Measurements from ENCODE around the gene CDK14.

The CDK14 gene

DNA sequence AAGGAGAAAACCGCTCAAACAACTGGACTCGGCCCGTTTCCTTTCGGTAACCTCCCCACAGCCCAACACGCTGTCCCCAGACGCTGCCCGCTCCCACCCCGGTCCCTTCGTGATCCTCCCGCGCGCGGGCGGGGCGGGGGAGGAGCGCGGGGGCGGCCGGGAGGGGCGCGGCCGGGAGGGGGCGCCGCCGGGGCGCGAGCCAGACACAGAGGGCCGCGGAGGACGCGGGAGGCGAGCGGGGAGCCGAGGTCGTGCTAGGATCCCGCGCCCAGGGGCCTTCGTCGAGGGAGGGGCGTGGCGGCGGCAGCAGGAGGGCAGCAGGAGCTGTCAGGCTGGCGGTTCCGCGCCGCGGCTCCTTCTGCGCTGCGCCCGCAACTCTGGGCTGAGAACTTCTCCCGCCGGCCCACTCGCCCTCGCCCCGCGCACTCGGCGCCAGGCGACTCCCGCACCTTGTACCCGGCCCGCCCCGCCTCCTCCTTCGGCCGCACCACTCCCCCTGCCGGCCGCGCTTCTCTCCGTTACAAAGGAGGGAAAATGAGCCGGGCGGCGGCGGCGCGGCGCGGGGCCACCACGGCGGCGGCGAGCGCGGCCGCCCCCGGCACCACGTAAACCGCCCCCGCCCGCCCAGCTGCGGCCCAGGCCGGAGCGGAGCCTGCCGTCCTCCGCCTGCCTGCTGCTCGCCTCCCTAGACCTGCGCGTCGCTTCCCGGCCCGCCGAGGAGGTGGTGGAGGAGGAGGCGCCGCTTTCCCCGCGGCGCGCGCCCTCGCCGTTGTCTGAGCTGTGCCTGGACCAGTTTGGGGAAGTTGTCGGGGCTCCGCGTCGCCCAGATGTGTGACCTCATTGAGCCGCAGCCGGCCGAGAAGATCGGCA, at the start of gene CDK14:
CDK14 (plus strand) TSS at position 521 of the 870 bp plus-strand sequence; CDS start at position 828, 307 bp downstream.
- DNase-seq: peak; percentile 45

DNA sequence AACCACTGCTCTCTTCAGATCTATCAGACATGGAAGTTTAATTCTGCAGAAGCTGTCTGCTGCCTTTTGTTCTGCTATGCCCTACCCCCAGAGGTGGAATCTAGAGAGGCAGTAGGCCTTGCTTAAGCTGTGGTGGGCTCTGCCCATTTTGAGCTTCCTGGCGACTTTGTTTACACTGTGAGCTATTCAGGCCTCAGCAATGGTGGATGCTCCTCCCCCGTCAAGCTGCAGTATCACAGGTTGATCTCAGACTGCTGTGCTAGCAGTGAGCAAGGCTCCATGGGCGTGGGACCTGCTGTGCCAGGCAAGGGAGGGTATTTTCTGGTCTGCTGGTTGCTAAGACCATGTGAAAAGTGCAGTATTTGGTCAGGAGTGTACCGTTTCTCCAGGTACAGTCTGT, 45.1 kb upstream of the CDK14 start:
- DNase-seq: no peak

DNA sequence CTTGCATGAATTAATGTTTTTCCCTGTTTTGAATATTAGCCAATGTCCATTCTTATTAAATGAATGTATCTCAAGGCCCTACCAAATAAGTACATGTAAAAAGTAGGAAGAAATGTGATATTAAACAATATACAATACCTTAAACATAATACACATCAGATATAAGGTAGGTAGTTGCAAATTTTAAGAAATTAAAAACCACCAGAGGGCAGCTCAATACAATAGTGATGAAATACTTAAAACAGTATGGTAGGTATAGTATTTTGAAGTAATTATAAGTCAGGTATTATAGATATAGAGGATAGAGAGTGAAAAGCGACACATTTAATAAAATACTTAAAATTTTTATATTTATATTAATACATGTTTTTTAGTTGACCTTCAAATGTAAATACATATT, 43.6 kb upstream of the CDK14 start:
- no peak for DNase-seq

DNA sequence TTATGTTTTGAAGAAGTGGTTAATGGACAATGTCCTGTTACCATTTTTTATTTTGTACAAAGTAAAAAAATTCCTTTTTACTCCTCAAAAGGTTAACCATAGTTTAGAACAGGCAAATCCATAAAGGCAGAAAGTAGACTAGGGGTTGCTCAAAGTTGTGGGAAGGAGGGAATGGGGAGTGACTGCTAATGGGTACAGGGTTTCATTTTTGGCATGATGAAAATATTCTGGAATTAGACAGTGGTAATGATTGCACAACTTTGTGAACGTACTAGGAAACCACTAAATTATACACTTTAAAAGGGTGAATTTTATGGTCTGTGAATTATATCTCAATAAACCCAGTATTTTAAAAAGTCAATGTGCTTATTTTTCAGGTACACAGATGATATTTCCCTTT, 35.4 kb upstream of the CDK14 start:
- DNase-seq: no peak

DNA sequence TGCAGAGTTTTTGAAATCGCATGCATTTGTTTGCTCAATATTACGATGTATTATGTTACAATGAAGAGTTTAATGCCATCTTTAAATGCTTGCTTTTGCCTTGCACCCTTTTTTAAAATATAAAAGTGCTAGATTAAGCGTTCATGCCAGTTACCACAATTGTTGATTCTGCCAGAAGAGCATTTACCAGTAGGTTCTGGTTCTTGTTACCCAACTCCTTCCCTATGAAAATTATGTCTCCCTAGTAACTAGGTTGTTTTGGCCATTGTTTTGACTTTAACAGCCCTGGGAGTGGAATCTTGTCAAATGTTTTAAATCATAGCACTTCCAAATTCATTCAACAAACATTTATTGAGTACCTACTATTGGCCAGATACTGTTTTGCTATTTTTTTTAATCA, 32.8 kb upstream of the CDK14 start:
- no peak for DNase-seq

DNA sequence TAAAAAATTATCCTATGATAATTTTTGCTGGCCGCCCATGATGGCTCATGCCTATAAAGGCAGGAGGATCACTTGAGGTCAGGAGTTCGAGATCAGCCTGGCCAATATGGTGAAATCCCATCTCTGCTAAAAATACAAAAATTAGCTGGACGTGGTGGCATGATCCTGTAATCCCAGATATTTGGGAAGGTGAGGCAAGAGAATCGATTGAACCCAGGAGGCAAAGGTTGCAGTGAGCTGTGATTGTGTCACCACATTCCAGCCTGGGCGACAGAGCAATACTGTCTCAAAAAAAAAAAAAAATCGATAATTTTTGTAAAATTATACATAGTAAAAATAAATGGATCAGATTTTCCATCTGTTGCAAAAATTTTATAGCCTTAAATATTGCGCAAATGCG, 31.7 kb upstream of the CDK14 start:
- no peak for DNase-seq

DNA sequence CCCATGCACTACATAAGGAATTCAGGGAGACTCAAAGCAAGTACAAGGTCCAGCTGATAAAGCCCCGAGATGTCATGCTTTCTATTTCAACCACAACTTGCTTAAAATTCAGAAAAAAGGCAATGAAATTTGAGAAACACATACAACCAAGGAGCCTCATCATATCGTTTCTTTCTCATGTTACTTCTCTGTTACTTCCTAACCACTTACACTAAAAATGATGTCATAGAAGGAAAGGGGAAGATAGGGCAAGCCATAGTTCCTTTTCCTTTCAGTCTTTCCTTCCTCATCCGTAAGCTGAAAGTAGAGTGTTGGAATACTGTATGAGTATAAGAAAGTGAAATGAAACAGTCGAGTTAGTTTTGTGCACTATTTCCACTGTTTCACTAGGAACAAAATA, 27.9 kb upstream of the CDK14 start:
- no peak for DNase-seq

DNA sequence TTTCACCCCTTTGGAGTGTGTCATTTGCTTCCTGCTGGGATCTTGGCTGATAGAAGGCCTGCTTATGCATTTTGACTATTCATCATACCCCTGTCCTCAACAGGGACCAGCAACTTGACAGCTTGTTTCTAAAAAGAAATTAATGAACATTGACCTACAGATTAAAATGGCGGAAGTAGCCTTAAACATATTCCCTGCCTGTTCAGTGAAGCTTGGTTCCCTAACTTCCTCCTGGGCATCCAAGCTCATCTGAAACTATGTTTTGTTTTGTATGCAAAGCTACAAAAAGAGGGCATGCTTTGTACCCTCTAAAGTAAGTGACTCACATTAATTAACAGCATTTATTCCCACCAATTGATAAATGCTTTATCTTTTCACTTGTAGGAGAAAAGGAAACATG, 26.8 kb upstream of the CDK14 start:
- DNase-seq: no peak

DNA sequence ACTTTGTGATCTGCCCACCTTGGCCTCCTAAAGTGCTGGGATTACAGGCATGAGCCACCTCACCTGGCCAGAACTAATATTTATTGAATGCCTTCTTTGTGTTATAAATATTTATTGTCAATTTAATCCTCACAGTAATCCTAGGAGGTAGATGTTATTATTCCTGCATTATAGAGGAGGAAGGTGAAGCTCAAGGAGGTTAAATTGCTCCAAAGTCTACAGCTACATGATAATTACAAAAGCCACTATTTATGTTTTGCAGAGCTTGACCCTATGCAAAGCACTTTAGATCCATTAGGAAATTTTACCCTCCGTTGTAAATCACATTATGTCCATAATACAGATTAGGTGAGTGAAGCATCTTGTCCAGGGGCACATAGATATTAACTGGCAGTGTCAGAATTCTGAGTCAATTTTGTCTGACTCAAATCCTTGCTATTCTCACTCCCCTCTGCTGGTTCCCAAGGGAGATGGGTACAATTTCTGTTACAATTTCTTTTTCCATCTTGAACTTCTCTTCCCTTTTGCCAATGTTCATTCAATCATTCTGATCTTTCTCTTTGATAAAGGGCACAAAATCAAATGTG, 25.7 kb upstream of the CDK14 start:
- no peak for DNase-seq

DNA sequence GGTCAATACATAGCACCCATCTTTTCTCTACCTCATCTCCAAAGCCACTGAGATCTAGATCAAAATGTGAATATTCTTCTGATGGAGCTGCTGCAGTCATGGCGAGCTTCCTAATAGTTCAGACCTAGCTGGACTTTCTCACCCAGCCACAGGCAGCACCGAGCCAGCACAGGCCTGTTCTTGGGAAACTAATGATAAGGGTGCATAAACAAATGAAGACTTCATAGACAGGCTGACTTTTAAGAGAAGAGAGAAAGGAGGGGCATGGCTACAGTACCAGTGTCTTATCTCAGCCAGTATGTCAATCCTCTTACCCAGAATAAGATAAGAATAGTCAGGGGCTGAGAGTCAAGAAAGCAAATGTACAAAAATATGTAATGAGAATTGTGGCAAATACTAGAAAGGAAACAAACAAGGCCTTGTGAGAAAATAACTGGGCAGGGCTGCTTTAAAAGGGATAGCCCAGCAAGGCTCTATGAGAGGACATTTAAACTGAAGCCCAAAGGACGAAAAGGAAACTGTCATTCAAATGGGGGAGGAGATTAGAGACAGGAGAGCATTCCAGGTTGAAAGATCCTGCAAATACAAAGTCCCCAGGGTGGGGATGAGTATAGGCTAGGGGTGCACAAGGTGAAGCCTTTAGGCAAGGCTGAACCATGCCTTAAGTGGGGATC, 21.8 kb upstream of the CDK14 start:
- no peak for DNase-seq

DNA sequence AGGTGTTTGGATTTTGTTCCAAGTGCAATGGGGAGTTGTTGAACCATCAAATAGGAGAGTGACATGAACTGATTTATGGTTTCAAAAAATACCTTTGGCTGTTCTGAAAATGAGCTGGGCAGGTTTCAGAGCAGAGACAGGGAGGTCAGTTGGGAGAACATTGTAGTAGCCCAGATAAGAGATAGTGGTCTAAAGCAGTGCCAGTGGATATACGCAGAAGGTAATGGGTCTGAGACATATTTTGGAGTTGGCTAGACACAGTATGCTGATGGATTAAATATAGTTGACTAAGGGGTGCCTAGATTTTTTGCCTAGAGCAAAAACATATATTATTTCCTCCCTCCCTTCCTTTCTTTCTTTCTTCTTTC, 21.3 kb upstream of the CDK14 start:
- no peak for DNase-seq

DNA sequence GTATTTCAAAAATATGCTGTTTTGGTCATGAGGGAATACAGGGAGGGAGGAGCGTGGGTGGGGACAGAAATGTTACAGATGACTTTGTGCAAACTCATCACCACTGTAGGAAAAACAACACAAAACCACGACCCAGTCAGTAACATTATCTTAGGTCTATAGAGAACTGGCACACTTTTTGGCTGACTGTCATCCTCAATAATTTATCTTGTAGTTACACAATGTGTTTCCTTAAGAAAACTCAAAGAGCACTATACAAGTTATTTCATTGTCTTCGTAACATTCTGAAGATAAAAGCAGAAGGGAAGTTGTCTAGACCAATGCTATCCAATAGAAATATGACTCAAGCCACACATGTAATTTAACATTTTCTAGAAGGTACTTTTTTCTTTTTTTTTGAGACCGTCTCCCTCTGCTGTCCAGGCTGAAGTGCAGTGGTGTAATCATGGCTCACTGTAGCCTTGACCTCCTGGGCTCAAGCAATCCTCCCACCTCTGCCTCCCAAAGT, 16.9 kb upstream of the CDK14 start:
- no peak for DNase-seq

DNA sequence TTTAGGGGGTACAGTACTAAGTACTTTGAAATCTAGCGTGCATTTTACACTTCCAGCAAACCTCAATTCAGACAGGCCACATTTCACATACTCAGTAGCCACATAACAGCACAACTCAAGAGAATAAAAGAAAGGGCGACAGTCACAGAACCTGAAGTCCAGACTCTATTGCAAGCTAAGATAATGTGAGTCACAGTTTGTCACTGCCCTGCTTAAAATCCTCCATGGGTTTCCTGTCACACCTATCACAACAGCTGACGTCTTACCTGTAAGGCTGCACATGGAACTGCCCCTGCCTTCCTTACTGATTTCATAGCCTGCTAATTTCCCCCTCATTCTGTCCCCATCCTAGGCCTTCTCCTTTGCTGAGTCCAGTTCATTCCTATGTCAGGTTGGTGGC, 16.1 kb upstream of the CDK14 start:
- no peak for DNase-seq

DNA sequence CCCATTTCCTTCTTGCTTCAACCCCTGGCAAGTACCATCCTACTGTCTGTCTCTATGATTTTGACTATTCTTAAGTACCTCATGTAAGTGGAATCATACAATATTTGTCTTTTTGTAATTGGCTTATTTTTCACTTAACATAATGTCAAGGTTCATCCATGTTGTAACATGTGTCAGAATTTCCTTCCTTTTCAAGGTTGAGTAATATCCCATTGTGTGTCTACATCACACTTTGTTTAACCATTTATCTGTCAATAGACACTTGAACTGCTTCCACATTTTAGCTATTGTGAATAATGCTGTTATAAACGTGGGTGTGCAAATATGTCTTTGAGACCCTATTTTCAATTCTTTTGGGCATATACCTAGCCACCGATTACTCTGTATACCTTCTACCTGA, 14.0 kb upstream of the CDK14 start:
- DNase-seq: no peak

DNA sequence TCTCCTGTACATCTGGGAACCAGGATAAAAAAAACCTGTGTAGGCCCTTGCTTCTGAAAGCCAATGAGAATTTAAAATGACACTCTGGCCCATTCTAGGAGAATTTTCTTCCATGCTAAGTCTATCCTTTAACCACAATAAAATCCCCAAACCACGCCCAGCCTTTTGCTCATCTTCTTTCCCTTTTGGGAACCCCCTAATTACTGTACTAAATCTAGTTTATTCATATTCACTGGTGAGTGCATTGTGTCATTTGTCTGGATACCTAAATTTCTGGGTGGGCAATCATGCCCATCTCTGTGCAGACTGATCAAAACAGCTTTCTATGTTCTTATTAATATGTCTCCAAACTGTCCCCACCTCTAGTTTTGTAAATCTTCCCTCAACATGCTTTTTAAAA, 11.7 kb upstream of the CDK14 start:
- no peak for DNase-seq

DNA sequence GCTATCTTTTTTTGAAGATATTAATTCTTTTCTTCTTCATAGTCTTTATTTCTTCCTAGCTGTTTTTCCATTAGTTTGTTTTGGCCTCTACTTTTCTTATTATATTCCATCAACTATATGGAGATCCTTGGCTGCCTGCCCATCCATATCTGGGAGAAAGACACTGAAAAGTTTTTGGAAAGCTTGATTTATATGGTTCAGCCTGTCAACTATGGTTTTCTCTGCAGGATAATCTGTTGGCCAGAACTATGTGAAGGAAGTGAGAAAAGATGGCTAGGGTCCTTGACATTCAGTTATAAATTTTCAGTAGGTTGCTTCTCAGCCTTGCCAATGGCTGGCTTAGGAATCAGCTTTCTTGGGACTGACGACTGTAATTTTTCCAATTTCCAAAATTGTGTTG, 10.0 kb upstream of the CDK14 start:
- no peak for DNase-seq

DNA sequence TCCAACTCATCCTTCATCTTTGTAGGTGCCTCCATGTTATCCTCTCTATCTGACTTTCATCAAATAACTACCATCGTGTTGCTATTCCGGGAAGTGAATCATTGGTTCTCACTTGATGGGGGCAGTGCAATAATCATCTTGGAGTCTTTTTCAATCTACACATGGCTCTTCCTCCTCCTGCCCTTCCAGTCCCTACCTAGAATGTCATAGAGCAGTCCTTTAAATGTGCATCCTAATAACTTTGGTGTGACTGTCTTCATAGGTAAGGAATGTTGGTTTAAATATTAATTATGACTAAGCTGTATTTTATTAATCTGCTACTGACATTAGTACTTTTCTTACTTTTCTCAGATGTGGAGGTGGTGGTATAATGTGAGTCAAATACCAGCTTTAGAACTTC, 8.4 kb upstream of the CDK14 start:
- DNase-seq: no peak

DNA sequence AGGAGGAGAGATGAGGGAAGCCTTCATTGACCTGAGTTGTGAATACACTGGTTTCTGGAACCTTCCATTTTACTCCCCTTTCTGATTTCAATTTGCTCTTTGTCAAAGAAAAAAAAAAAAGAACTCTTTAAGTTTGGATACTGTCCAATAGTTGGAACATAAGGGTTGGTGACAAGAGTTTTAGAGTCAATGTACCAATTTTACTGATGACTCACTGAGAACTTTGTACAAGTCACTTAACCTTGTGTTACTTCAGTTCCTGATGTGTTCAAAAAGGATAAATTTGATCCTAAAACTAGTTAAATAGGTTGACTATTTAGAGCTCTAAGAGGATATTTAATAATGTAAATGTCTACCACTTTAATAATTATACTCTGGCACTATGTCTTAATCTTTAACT, 4.1 kb upstream of the CDK14 start:
- no peak for DNase-seq

DNA sequence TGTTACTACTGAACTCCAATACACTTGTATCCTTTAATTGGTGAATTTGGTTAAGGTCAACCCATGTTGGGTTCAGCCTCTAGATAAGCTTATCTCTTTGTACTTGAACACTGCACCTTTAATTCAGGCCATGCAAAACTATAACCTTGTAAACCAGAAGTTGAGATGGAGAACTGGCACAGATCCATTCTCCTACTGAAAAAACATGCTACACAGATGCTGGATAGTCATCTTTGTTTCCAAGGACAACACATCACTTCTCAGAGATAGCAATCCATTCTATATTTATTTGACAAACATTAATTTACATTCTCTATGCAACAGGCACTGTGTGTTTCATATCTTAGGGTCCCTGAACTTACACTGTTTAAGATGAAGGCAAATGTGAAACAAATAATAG, 2.9 kb upstream of the CDK14 start:
- no peak for DNase-seq

DNA sequence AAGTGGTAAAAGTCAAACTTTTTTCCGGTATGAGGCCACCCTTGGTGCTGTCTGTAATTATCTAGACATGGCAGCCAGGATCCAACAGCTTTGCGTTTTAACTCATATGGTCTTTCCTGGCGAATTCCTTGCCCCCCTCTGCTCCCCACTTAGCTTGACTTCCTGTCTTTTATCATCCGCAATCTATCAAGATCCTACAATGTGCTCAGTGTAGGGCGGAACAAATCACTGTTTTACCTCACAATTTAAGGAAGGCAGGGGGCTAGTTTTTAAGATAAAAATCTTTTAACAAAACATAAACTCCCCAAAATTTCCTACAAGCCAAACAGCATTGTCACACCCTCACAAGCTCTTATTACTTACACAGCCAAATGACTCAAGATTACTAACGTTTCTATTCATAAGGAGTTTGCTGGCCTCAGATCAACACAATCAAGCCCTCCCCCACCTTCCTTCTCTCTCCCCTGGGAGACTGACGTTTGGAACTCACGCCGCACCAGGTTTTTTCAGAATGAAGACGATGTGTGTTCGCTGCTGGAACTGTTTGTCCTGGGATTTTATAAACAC, 1.3 kb upstream of the CDK14 start:
- DNase-seq: no peak

DNA sequence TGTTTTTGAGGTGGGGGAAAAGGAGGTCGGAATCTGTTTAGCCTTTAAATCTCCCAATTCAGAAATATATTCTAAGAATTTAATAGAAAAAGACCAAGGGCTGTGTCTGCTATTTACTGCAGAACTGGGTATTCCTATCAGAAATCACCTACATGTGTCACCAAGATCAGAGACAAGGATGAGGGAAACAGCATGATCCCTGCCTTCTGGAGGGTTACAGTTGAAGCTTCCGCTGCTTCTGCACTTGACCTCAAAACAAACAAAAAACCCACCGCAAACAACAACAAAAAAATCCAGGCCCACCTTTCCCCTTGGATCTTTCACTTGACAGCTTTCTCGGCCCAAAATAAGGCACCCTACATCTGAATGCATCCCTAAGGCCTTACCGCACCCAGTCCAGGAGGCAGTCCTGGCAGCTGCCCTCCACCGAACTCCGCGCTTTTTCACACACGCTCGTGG, 750 bp upstream of the CDK14 start:
- no peak for DNase-seq

DNA sequence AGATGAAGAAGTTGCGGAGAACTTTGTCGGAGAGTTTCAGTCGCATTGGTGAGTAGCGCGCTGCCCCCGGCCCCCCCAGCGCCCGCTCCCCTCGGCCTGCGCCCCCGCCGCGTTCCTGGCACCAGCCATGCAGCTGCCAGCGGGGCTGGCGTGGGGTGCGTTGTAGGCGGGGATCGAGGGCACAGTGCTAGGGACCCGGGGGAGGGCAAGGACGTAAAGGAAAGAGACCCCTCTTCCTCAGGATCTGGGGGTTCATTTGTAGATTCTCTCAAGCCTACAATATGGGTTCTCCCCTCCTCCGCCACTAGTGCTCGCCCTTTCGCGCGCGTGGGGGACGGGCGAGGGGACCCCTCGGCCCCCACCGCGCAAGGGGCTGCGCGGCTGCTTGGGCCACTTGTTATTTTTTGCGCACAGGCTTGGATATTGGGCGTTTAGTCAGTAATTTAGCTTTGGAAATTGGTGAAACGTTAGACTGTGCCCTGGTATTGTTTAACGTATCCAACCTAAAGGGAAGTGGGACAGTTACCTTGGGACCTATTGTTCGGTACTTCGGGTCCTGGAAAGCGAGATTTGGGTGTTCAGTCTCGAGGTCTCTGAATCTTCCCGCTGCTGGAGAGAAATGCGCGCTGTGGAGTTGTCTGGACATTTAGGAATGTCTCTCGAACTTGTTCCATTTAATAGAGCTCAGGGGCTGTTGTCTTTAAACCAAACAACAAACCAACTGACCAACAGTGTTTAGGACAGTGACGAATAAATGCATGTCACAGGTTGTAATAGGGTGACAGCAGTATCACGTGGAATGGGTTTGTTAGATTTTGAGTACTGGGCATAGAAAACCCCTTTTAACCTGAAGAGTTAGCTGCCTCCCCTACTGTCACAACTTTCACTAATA, 796 bp downstream of the CDK14 start:
- DNase-seq: no peak

All from stimulated activated CD4-positive, alpha-beta T cell treated with anti-CD3 and anti-CD28 coated beads, Interleukin-4, amount 100 ng/mL, for 1 hour (primary cell).